Left ventricle myocardium inferior (tissue), 1 donor: ENCODE measurements around the gene UBE2I. TPM values are rescaled to one million over a fixed set of nuclear protein-coding genes. Genes with fewer than 3 reads are reported as not detected.
"Not testable (repeated sequence)": the region's sequence is repeated elsewhere in the genome, so short reads cannot be mapped to it uniquely, and the experiment has no call there.

Experiments
- DNase-seq: peaks from one replicate; pipeline ENCODE4 v3.0.0-alpha.2; 2020
- H3K27ac ChIP-seq: fragments of 200-600 bp; replicated peaks from 2 replicates; pipeline ENCODE4 v1.8.0; 2021
- H3K27me3 ChIP-seq: fragments of 200-600 bp; 2 replicates; pipeline ENCODE4 v1.8.0; 2021; ENCODE audit warnings: low read depth
- H3K36me3 ChIP-seq: fragments of 200-600 bp; 2 replicates; pipeline ENCODE4 v1.8.0; 2021
- H3K4me1 ChIP-seq: fragments of 200-600 bp; 2 replicates; pipeline ENCODE4 v1.8.0; 2021
- H3K4me3 ChIP-seq: fragments of 200-600 bp; 2 replicates; pipeline ENCODE4 v1.8.0; 2021; ENCODE audit warnings: mild to moderate bottlenecking, moderate library complexity
- H3K9me3 ChIP-seq: fragments of 200-600 bp; replicated peaks from 2 replicates; pipeline ENCODE4 v1.8.0; 2021
- intact Hi-C: fragments of 100-400 bp; cut with micrococcal nuclease; formaldehyde crosslinking; loops from one replicate; pipeline ENCODE4 v1.11.0; 2022
- total RNA-seq: library from RNA; stranded (reverse); fragmentation: NEBNext Ultra II Directional; extraction: Animal tissue kit (Norgen Biotek cat#: 25700); gene quantifications from one replicate; pipeline ENCODE4 v1.2.1, GENCODE V29; 2021
- TF ChIP-seq, protein P1 (sequence below): fragments of 200-600 bp; IDR thresholded peaks from 2 replicates; pipeline ENCODE4 v1.8.0; 2021; ENCODE audit warnings: antibody characterized with exemption, mild to moderate bottlenecking, borderline replicate concordance
- donor health status: DM: no; HTN: yes; CAD: no; lungs with severe emphysema.

Gene UBE2I
- total RNA-seq, 1 donor from 2014 or later = 86.2 TPM

- H3K27ac ChIP-seq = peak overlapping the region; percentile 56
- intact Hi-C loops = no loop called here
- H3K27me3 ChIP-seq = no peaks in the 10 kb centered on the region
- peaks cover 25% of the 10 kb centered on the region for H3K4me1 ChIP-seq
- H3K9me3 ChIP-seq = no peaks in the 10 kb centered on the region
- H3K4me3 ChIP-seq = no peak overlapping the region
- no peak for DNase-seq
- H3K36me3 ChIP-seq = peaks cover 52% of the 10 kb centered on the region
- TF ChIP-seq, protein P1, sequence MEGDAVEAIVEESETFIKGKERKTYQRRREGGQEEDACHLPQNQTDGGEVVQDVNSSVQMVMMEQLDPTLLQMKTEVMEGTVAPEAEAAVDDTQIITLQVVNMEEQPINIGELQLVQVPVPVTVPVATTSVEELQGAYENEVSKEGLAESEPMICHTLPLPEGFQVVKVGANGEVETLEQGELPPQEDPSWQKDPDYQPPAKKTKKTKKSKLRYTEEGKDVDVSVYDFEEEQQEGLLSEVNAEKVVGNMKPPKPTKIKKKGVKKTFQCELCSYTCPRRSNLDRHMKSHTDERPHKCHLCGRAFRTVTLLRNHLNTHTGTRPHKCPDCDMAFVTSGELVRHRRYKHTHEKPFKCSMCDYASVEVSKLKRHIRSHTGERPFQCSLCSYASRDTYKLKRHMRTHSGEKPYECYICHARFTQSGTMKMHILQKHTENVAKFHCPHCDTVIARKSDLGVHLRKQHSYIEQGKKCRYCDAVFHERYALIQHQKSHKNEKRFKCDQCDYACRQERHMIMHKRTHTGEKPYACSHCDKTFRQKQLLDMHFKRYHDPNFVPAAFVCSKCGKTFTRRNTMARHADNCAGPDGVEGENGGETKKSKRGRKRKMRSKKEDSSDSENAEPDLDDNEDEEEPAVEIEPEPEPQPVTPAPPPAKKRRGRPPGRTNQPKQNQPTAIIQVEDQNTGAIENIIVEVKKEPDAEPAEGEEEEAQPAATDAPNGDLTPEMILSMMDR = no peak
Observed at GRCh38 chr16:1325261-1325660, 15.8 kb downstream of the UBE2I start.

- intact Hi-C loops = no loop called here
- no peak overlapping the region for H3K4me3 ChIP-seq
- TF ChIP-seq, protein P1 = no peak
- no peak for DNase-seq
- peak overlapping the region; percentile 56 for H3K27ac ChIP-seq
- peaks cover 25% of the 10 kb centered on the region for H3K4me1 ChIP-seq
- peaks cover 4% of the 10 kb centered on the region for H3K9me3 ChIP-seq
- peaks cover 47% of the 10 kb centered on the region for H3K36me3 ChIP-seq
- H3K27me3 ChIP-seq = peaks cover 5% of the 10 kb centered on the region
Observed at GRCh38 chr16:1325673-1326371, 16.4 kb downstream of the UBE2I start.

- H3K27ac ChIP-seq = peak overlapping the region; percentile 56
- intact Hi-C loops = no loop called here
Observed at GRCh38 chr16:1326391-1326790, 17.0 kb downstream of the UBE2I start.

GRCh38 chr16:1326946-1327618, 17.6 kb downstream of the UBE2I start:
- no peak overlapping the region for H3K4me3 ChIP-seq
- intact Hi-C loops = no loop called here
- H3K9me3 ChIP-seq = peaks cover 4% of the 10 kb centered on the region
- peaks cover 35% of the 10 kb centered on the region for H3K36me3 ChIP-seq
- H3K4me1 ChIP-seq = peaks cover 36% of the 10 kb centered on the region
- TF ChIP-seq, protein P1 = no peak
- peaks cover 17% of the 10 kb centered on the region for H3K27me3 ChIP-seq
- peak overlapping the region; percentile 56 for H3K27ac ChIP-seq
- no peak for DNase-seq

More at GRCh38 chr16:1326391-1326790, 17.0 kb downstream of the UBE2I start:
- no peak for DNase-seq
- H3K4me1 ChIP-seq = peaks cover 29% of the 10 kb centered on the region
- peaks cover 10% of the 10 kb centered on the region for H3K27me3 ChIP-seq
- H3K9me3 ChIP-seq = peaks cover 4% of the 10 kb centered on the region
- TF ChIP-seq, protein P1 = no peak
- H3K36me3 ChIP-seq = peaks cover 41% of the 10 kb centered on the region
- no peak overlapping the region for H3K4me3 ChIP-seq

DNA sequence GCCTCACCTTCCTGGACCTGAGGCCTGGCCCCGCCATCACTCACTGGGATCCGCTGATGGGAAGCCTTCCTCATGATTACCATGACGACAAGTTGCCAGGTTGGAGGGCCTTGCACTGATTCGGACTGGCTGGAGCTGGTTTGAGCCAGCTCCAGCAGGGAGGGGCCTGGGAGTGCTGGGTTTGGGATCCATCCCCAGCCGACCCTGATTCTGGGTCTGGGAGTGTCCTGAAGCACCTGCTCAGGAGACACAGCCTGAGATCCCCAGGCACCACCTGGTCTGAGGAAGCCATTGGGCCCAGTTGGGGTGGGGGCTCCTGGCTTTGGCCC, 18.1 kb downstream of the UBE2I start:
- no peak for DNase-seq
- Histone ChIP-seq H3K36me3 (peaks cover 32% of the 10 kb centered on the region), H3K4me1 (peaks cover 41% of the 10 kb centered on the region), H3K9me3 (peaks cover 4% of the 10 kb centered on the region), H3K27ac (peak overlapping the region; percentile 56), H3K4me3 (no peak overlapping the region), H3K27me3 (peaks cover 22% of the 10 kb centered on the region)
- intact Hi-C loops = no loop called here
- TF ChIP-seq, protein P1 = no peak

DNA sequence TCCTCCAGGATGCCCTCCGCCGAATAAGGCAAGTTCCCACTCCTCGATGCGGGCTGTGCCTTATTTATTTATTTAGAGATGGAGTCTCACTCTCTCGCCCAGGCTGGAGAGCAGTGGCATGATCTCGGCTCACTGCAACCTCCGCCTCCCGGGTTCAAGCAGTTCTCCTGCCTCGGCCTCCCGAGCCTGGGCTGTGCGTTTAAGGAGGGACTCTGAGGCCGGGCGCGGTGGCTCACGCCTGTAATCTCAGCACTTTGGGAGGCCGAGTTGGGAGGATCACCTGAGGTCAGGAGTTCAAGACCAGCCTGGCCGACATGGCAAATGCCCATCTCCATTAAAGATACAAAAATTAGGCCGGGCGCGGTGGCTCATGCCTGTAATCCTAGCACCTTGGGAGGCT, 18.7 kb downstream of the UBE2I start:
- H3K27ac ChIP-seq, DNase-seq, H3K9me3 ChIP-seq, intact Hi-C loops, H3K4me3 ChIP-seq: not testable (repeated sequence)
- Histone ChIP-seq H3K36me3 (peaks cover 27% of the 10 kb centered on the region), H3K27me3 (peaks cover 28% of the 10 kb centered on the region), H3K4me1 (peaks cover 47% of the 10 kb centered on the region)

GRCh38 chr16:1328961-1329360, 19.5 kb downstream of the UBE2I start:
- DNase-seq, intact Hi-C loops, H3K27ac ChIP-seq, H3K9me3 ChIP-seq, H3K4me3 ChIP-seq: not testable (repeated sequence)
- peaks cover 55% of the 10 kb centered on the region for H3K4me1 ChIP-seq
- peaks cover 18% of the 10 kb centered on the region for H3K36me3 ChIP-seq
- H3K27me3 ChIP-seq = peaks cover 36% of the 10 kb centered on the region
